Gastroesophageal sphincter (tissue), 4 donors: ENCODE measurements around the gene LIM2. TPM values are rescaled to one million over a fixed set of nuclear protein-coding genes. Genes with fewer than 3 reads are reported as not detected.

Experiments used
- ATAC-seq: fragments of 150-250 bp; one replicate; pipeline ENCODE4 v1.9.1; 2016; ENCODE audit warnings: mild to moderate bottlenecking, moderate library complexity
- H3K27ac ChIP-seq, 4 donors: fragments of 200-600 bp; sonication (generic) in 3 of 4; 1 replicate in 3 of 4; 2 replicates in 1 of 4; pipeline ENCODE4 v1.5.1; 2016 to 2019
- H3K27me3 ChIP-seq: fragments of 200-600 bp; sonication (generic); one replicate; pipeline ENCODE4 v1.5.1; 2019
- H3K36me3 ChIP-seq, 2 donors: fragments of 200-600 bp; sonication (generic); one replicate each; pipeline ENCODE4 v1.5.1; 2019; ENCODE audit warnings: control low read depth in 1 of 2
- H3K4me1 ChIP-seq, 3 donors: fragments of 200-600 bp; sonication (generic); 1 replicate in 2 of 3; 2 replicates in 1 of 3; pipeline ENCODE4 v1.5.1; 2016 to 2019; ENCODE audit warnings: control low read depth in 2 of 3
- H3K4me3 ChIP-seq, 2 donors: fragments of 200-600 bp; sonication (generic); one replicate each; pipeline ENCODE4 v1.5.1; 2019; ENCODE audit warnings: mild to moderate bottlenecking in 1 of 2, moderate library complexity in 1 of 2
- H3K9me3 ChIP-seq, 3 donors: fragments of 200-600 bp; sonication (generic); one replicate each; pipeline ENCODE4 v1.5.1; 2017 to 2019; ENCODE audit warnings: control low read depth in 2 of 3
- EP300 ChIP-seq: sonication (generic); formaldehyde crosslinking; IDR thresholded peaks from one replicate; pipeline ENCODE4 v1.6.1; 2017; ENCODE audit warnings: antibody characterized with exemption, mild to moderate bottlenecking
- POLR2A ChIP-seq, 2 donors: fragments of 450-650 bp; IDR thresholded peaks; one replicate each; pipeline ENCODE4 v1.6.1; 2017; ENCODE audit warnings: antibody characterized with exemption in 2 of 2, mild to moderate bottlenecking in 2 of 2, moderate library complexity in 1 of 2
- POLR2AphosphoS5 ChIP-seq: sonication (generic); formaldehyde crosslinking; IDR thresholded peaks from one replicate; pipeline ENCODE4 v1.6.1; 2017; ENCODE audit warnings: antibody characterized with exemption
- WGBS, 2 donors: methylation state at CpG; one replicate each; pipeline ENCODE4 v1.1.5; 2018; ENCODE audit warnings: low coverage in 1 of 2; 5-methylcytosine and 5-hydroxymethylcytosine counted together
- total RNA-seq, 4 donors: library from RNA; depleted of rRNA; stranded (reverse); fragments of >200 nt; gene quantifications; one replicate each; pipeline ENCODE4 v1.1.0, GENCODE V29; 2016
- TF ChIP-seq, protein P1 (sequence below), 4 experiments: fragments of 200-600 bp in 2 of 4; fragments of 450-650 bp in 2 of 4; sonication (generic) in 1 of 4; IDR thresholded peaks; one replicate each; pipeline ENCODE4 v1.5.1; 2017 to 2019; ENCODE audit warnings: antibody characterized with exemption in 4 of 4, mild to moderate bottlenecking in 2 of 4, moderate library complexity in 2 of 4

The LIM2 gene, protein sequence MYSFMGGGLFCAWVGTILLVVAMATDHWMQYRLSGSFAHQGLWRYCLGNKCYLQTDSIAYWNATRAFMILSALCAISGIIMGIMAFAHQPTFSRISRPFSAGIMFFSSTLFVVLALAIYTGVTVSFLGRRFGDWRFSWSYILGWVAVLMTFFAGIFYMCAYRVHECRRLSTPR
- total RNA-seq = not detected

DNA sequence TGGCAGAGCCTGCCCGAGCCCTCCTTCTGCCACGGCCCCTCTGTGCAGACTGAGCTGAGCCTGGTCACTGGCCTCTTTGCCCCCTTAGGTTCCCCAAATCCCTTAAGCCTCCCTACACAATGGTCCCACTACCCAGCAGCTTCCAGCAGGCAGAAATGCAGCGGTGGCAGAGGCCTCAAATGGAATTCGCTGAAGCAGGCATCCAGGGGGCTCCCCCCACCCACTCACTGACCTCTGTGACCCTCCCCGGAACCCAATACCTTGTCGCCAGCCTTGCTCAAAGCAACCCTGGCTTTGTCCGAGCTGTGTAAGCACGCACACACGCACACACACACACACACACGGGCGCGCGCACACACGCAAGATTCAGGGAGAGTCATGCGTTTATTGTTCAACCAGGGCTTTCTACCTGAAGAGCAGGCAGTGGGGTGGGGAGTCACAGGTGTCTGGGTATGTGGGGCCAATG, at the start of gene LIM2:
Gene LIM2, minus strand, starts transcription at position 51 of the 466 bp plus-strand sequence. CDS start 531 bp downstream, outside the sequence.
- no peaks in the 10 kb centered on the region for H3K36me3 ChIP-seq
- 20% methylated on average over 1 of the region's 15 CpGs; no CpG with 5 or more reads in 1 of the 2 donors for WGBS, 2 donors
- H3K9me3 ChIP-seq = no peaks in the 10 kb centered on the region
- no peak for TF ChIP-seq POLR2AphosphoS5
- TF ChIP-seq POLR2A (IDR thresholded peaks at IDR 0.05) = no peak
- no peak for ATAC-seq
- no peak within 1 kb of the TSS for H3K27ac ChIP-seq
- H3K4me3 ChIP-seq = no peak within 1 kb of the TSS
- H3K4me1 ChIP-seq = no peaks in the 10 kb centered on the region
- no peaks in the 10 kb centered on the region for H3K27me3 ChIP-seq

DNA sequence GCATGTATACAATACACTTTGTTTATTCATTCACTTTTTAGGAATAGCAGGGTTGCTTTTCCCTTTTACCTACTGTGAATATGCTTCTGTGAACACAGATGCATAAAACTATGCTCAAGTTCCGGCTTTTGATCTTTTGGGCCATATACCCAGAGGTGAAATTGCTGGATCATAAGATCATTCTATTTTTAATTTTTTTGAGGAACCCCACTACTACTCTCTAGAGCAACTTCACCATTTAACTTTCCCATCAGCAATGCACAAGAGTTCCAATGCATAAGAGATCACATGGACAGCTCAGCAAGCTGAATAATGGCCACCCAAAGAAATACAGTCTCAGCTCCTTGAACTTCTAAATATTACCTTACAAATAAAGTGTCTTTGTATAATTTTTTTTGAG, 46.7 kb upstream of the LIM2 start:
- Histone ChIP-seq H3K36me3 (no peaks in the 10 kb centered on the region), H3K27ac (no peak overlapping the region), H3K4me3 (no peak overlapping the region), H3K27me3 (peaks cover 51% of the 10 kb centered on the region), H3K4me1 (no peaks in the 10 kb centered on the region), H3K9me3 (no peaks in the 10 kb centered on the region)
- ATAC-seq = no peak
- no peak for TF ChIP-seq EP300
- WGBS, 2 donors = 75 to 88% methylated on average over 1 of the region's 1 CpG

DNA sequence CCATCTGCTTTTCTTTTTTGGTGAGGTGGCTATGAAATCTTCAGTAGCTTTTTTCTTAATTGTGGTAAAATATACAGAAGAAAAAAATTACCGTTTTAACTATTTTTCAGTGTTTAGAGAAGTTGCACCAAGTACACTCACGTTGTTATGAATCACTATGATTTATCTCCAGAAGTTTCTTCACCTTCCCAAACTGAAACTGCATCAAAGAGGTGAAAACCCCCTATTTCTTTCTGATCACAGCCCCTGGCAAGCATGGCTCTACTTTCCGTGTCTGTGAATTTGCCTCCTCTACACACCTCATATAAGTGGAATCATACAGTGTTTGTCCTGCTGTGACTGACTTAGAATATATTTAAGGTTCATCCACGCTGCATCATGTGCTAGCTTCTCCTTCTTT, 45.3 kb upstream of the LIM2 start:
- no peaks in the 10 kb centered on the region for H3K36me3 ChIP-seq
- no peaks in the 10 kb centered on the region for H3K9me3 ChIP-seq
- H3K27me3 ChIP-seq = peaks cover 37% of the 10 kb centered on the region
- no peak overlapping the region for H3K4me3 ChIP-seq
- H3K4me1 ChIP-seq = no peaks in the 10 kb centered on the region
- TF ChIP-seq POLR2A (IDR thresholded peaks at IDR 0.05) = no peak
- TF ChIP-seq, protein P1, sequence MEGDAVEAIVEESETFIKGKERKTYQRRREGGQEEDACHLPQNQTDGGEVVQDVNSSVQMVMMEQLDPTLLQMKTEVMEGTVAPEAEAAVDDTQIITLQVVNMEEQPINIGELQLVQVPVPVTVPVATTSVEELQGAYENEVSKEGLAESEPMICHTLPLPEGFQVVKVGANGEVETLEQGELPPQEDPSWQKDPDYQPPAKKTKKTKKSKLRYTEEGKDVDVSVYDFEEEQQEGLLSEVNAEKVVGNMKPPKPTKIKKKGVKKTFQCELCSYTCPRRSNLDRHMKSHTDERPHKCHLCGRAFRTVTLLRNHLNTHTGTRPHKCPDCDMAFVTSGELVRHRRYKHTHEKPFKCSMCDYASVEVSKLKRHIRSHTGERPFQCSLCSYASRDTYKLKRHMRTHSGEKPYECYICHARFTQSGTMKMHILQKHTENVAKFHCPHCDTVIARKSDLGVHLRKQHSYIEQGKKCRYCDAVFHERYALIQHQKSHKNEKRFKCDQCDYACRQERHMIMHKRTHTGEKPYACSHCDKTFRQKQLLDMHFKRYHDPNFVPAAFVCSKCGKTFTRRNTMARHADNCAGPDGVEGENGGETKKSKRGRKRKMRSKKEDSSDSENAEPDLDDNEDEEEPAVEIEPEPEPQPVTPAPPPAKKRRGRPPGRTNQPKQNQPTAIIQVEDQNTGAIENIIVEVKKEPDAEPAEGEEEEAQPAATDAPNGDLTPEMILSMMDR (IDR thresholded peaks at IDR 0.05) = no peak
- TF ChIP-seq POLR2AphosphoS5 = no peak
- no peak for TF ChIP-seq EP300
- WGBS, 2 donors = 44 to 69% methylated on average over 4 of the region's 4 CpGs
- no peak overlapping the region for H3K27ac ChIP-seq
- ATAC-seq = no peak

DNA sequence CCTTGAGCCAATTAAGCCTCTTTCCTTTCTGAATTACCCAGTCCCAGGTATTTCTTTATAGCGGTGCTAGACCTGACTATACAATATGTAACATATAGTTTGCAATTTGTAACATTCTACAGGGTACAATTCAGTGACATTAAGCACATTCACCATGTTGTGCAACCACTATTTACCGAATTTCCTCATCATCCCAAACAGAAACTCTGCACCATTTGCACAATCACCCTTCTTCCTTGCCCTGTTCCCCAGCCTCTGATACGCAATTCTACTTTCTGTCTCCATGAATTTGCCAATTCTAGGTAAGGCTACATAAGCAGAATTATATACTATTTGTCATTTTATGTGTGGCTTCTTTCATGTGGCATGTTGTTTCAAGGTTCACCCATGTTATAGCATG, 43.4 kb upstream of the LIM2 start:
- TF ChIP-seq, protein P1 (IDR thresholded peaks at IDR 0.05) = no peak
- no peak for TF ChIP-seq POLR2A (IDR thresholded peaks at IDR 0.05)
- no peak for TF ChIP-seq EP300
- TF ChIP-seq POLR2AphosphoS5 = no peak
- Histone ChIP-seq H3K36me3 (no peaks in the 10 kb centered on the region), H3K9me3 (no peaks in the 10 kb centered on the region), H3K4me1 (no peaks in the 10 kb centered on the region), H3K4me3 (no peak overlapping the region), H3K27ac (no peak overlapping the region), H3K27me3 (peaks cover 28% of the 10 kb centered on the region)
- no peak for ATAC-seq
- 53 to 65% methylated on average over 3 of the region's 3 CpGs for WGBS, 2 donors

DNA sequence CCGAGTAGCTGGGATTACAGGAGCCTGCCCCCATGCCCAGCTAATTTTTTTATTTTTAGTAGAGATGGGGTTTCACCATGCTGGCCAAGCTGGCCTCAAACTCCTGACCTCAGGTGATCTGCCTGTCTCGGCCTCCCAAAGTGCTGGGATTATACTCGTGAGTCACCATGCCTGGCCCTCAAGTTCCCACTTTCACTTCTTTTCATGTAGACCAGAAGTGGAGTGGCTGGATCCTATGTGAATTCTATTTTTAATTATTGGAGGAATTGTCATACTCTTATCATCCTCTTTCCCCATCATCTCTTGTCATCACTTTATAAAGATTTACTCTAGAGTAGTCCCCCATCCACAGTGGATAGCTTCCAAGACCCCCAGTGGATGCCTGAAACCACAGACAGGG, 42.4 kb upstream of the LIM2 start:
- H3K27ac ChIP-seq = no peak overlapping the region
- no peaks in the 10 kb centered on the region for H3K4me1 ChIP-seq
- 33 to 53% methylated on average over 3 of the region's 3 CpGs for WGBS, 2 donors
- H3K27me3 ChIP-seq = peaks cover 27% of the 10 kb centered on the region
- no peaks in the 10 kb centered on the region for H3K36me3 ChIP-seq
- TF ChIP-seq POLR2A (IDR thresholded peaks at IDR 0.05) = no peak
- no peak for TF ChIP-seq POLR2AphosphoS5
- TF ChIP-seq, protein P1 (IDR thresholded peaks at IDR 0.05) = no peak
- TF ChIP-seq EP300 = no peak
- no peak overlapping the region for H3K4me3 ChIP-seq
- no peak for ATAC-seq
- no peaks in the 10 kb centered on the region for H3K9me3 ChIP-seq

DNA sequence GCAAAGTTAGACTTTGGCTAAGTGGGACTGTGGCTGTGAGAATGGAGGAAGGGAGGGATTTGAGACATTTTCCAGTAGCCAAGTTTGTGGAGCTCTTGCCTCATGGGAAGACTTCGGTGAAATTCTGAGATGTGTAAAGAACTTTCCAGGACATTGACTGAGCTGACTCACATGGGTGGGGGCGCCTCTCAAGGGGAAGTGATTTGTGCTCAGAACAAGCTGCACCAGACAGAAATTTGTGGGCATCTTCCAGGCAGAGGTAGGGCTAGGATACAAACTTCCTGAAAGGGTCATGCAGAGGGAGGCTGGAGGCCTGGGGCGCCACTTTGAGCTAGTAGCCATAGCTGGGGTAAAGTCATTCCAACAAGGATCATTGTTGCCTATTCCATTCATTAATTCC, 39.4 kb upstream of the LIM2 start:
- no peak overlapping the region for H3K27ac ChIP-seq
- TF ChIP-seq POLR2AphosphoS5 = no peak
- TF ChIP-seq EP300 = no peak
- TF ChIP-seq POLR2A (IDR thresholded peaks at IDR 0.05) = no peak
- TF ChIP-seq, protein P1 (IDR thresholded peaks at IDR 0.05) = no peak
- H3K9me3 ChIP-seq = no peaks in the 10 kb centered on the region
- H3K27me3 ChIP-seq = peaks cover 42% of the 10 kb centered on the region
- H3K36me3 ChIP-seq = no peaks in the 10 kb centered on the region
- WGBS, 2 donors = 52 to 61% methylated on average over 2 to 3 of the region's 3 CpGs
- no peak overlapping the region for H3K4me3 ChIP-seq
- ATAC-seq = no peak
- H3K4me1 ChIP-seq = no peaks in the 10 kb centered on the region
